Cortex of kidney (tissue), 1 donor: ENCODE measurements around the gene ITGB3.
"Not testable (repeated sequence)": the region's sequence is repeated elsewhere in the genome, so short reads cannot be mapped to it uniquely, and the experiment has no call there.

Experiments
- DNase-seq: peaks from one replicate; lab custom pipeline; 2025; lab: John Stamatoyannopoulos, UW

Gene ITGB3

GRCh38 chr17:47244697-47245096 lies 8.9 kb upstream of the ITGB3 start:
- no peak for DNase-seq

- no peak for DNase-seq
Observed at GRCh38 chr17:47246120-47246519, 7.5 kb upstream of the ITGB3 start.

GRCh38 chr17:47250855-47251254 lies 2.8 kb upstream of the ITGB3 start:
- DNase-seq, result no peak

GRCh38 chr17:47251421-47251940 lies 2.1 kb upstream of the ITGB3 start:
- no peak for DNase-seq

- no peak for DNase-seq
Observed at GRCh38 chr17:47252209-47252608, 1.4 kb upstream of the ITGB3 start.

- DNase-seq, result no peak
Observed at GRCh38 chr17:47252766-47253512, 688 bp upstream of the ITGB3 start.

GRCh38 chr17:47254403-47254943 lies 846 bp downstream of the ITGB3 start:
- no peak for DNase-seq

GRCh38 chr17:47257651-47258339 lies 4.2 kb downstream of the ITGB3 start:
- no peak for DNase-seq

- DNase-seq, result no peak
Observed at GRCh38 chr17:47262586-47262985, 9.0 kb downstream of the ITGB3 start.

- DNase-seq, result no peak
Observed at GRCh38 chr17:47264166-47264565, 10.5 kb downstream of the ITGB3 start.

GRCh38 chr17:47265983-47266541 lies 12.4 kb downstream of the ITGB3 start:
- DNase-seq, result no peak

- DNase-seq, result no peak
Observed at GRCh38 chr17:47266782-47267181, 13.2 kb downstream of the ITGB3 start.

GRCh38 chr17:47267354-47267828 lies 13.8 kb downstream of the ITGB3 start:
- DNase-seq, result no peak

GRCh38 chr17:47268964-47269363 lies 15.3 kb downstream of the ITGB3 start:
- not testable (repeated sequence) for DNase-seq

- not testable (repeated sequence) for DNase-seq
Observed at GRCh38 chr17:47269561-47270280, 16.1 kb downstream of the ITGB3 start.

GRCh38 chr17:47270946-47271705 lies 17.5 kb downstream of the ITGB3 start:
- DNase-seq, result no peak

- no peak for DNase-seq
Observed at GRCh38 chr17:47272491-47272890, 18.9 kb downstream of the ITGB3 start.

GRCh38 chr17:47273245-47273644 lies 19.6 kb downstream of the ITGB3 start:
- no peak for DNase-seq

GRCh38 chr17:47274319-47275069 lies 20.9 kb downstream of the ITGB3 start:
- no peak for DNase-seq

GRCh38 chr17:47275245-47275984 lies 21.8 kb downstream of the ITGB3 start:
- no peak for DNase-seq
